IMR-90 (cell line): ENCODE data around the gene ITSN1.

ENCODE experiments used
- BHLHE40 ChIP-seq: fragments of 150-350 bp; IDR thresholded peaks from 2 replicates; pipeline ENCODE4 v1.6.1; 2016; ENCODE audit warnings: mild to moderate bottlenecking, low read depth, low read length
- CEBPB ChIP-seq: IDR thresholded peaks from 2 replicates; pipeline ENCODE4 v1.6.1; 2012; ENCODE audit warnings: low read depth, low read length, improper control_type of control experiment
- CHD1 ChIP-seq: IDR thresholded peaks from 2 replicates; pipeline ENCODE4 v1.6.1; 2012; ENCODE audit warnings: low read depth, low read length, improper control_type of control experiment
- FOS ChIP-seq: fragments of 150-350 bp; IDR thresholded peaks from 2 replicates; pipeline ENCODE4 v1.6.1; 2016; ENCODE audit warnings: low read depth, low read length
- MAZ ChIP-seq: IDR thresholded peaks from 2 replicates; pipeline ENCODE4 v1.6.1; 2012; ENCODE audit warnings: low read depth, mild to moderate bottlenecking, low read length, improper control_type of control experiment, moderate library complexity, borderline replicate concordance
- NFE2L2 ChIP-seq: fragments of 150-350 bp; IDR thresholded peaks from 2 replicates; pipeline ENCODE4 v1.6.1; 2016; ENCODE audit warnings: low read depth, mild to moderate bottlenecking, low read length
- POLR2A ChIP-seq: IDR thresholded peaks from 2 replicates; pipeline ENCODE4 v1.6.1; 2012; ENCODE audit warnings: mild to moderate bottlenecking, low read depth, low read length
- RAD21 ChIP-seq: IDR thresholded peaks from 2 replicates; pipeline ENCODE4 v1.6.1; 2012; ENCODE audit warnings: low read length, improper control_type of control experiment
- RCOR1 ChIP-seq: IDR thresholded peaks from 2 replicates; pipeline ENCODE4 v1.6.1; 2012; ENCODE audit warnings: mild to moderate bottlenecking, low read length, improper control_type of control experiment; ENCODE audit not compliant: insufficient replicate concordance
- RFX5 ChIP-seq: IDR thresholded peaks from 2 replicates; pipeline ENCODE4 v1.8.0; 2012; ENCODE audit warnings: low read depth, mild to moderate bottlenecking, low read length, moderate library complexity
- SMC3 ChIP-seq: fragments of 150-350 bp; IDR thresholded peaks from 2 replicates; pipeline ENCODE4 v1.6.1; 2016; ENCODE audit warnings: low read depth, mild to moderate bottlenecking, antibody characterized with exemption, low read length, moderate library complexity
- TF ChIP-seq, protein P1 (sequence below): conservative IDR thresholded peaks from 2 replicates; pipeline ENCODE4 v1.5.1; 2012; ENCODE audit warnings: mild to moderate bottlenecking, low read depth, low read length, improper control_type of control experiment
- TF ChIP-seq, protein P2 (sequence below): fragments of 150-350 bp; IDR thresholded peaks from 2 replicates; pipeline ENCODE4 v1.6.1; 2016; ENCODE audit warnings: low read depth, mild to moderate bottlenecking, low read length, moderate library complexity, borderline replicate concordance
- TF ChIP-seq, protein P3 (sequence below): fragments of 150-350 bp; IDR thresholded peaks from 2 replicates; pipeline ENCODE4 v1.6.1; 2017; ENCODE audit warnings: mild to moderate bottlenecking, antibody characterized with exemption, low read length, low read depth

DNA sequence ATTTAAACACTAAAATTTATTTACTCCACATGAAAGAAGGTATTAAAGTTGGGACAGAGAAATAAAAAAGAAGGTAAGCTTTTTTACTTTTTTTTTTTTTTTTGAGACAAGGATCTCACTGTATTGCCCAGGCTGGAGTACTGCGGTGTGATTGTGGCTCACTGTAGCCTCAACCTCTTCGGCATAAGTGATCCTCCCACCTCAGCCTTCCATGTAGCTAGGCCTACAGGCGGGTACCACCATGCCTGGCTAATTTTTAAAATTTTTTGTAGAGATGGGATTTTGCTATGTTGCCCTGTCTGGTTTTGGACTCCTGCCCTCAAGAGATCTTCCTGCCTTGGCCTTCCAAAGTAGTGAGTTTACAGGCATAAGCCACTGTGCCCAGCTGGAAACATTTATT is 106.6 kb downstream of the ITSN1 start:
- TF ChIP-seq POLR2A: no peak
- TF ChIP-seq, protein P1, sequence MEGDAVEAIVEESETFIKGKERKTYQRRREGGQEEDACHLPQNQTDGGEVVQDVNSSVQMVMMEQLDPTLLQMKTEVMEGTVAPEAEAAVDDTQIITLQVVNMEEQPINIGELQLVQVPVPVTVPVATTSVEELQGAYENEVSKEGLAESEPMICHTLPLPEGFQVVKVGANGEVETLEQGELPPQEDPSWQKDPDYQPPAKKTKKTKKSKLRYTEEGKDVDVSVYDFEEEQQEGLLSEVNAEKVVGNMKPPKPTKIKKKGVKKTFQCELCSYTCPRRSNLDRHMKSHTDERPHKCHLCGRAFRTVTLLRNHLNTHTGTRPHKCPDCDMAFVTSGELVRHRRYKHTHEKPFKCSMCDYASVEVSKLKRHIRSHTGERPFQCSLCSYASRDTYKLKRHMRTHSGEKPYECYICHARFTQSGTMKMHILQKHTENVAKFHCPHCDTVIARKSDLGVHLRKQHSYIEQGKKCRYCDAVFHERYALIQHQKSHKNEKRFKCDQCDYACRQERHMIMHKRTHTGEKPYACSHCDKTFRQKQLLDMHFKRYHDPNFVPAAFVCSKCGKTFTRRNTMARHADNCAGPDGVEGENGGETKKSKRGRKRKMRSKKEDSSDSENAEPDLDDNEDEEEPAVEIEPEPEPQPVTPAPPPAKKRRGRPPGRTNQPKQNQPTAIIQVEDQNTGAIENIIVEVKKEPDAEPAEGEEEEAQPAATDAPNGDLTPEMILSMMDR: no peak
- TF ChIP-seq RFX5: no peak
- no peak for TF ChIP-seq CEBPB
- TF ChIP-seq, protein P2, sequence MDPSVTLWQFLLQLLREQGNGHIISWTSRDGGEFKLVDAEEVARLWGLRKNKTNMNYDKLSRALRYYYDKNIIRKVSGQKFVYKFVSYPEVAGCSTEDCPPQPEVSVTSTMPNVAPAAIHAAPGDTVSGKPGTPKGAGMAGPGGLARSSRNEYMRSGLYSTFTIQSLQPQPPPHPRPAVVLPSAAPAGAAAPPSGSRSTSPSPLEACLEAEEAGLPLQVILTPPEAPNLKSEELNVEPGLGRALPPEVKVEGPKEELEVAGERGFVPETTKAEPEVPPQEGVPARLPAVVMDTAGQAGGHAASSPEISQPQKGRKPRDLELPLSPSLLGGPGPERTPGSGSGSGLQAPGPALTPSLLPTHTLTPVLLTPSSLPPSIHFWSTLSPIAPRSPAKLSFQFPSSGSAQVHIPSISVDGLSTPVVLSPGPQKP: no peak
- TF ChIP-seq NFE2L2: no peak
- TF ChIP-seq MAZ: no peak
- TF ChIP-seq RAD21: no peak
- TF ChIP-seq SMC3: no peak
- no peak for TF ChIP-seq FOS
- no peak for TF ChIP-seq RCOR1
- no peak for TF ChIP-seq CHD1
- TF ChIP-seq, protein P3, sequence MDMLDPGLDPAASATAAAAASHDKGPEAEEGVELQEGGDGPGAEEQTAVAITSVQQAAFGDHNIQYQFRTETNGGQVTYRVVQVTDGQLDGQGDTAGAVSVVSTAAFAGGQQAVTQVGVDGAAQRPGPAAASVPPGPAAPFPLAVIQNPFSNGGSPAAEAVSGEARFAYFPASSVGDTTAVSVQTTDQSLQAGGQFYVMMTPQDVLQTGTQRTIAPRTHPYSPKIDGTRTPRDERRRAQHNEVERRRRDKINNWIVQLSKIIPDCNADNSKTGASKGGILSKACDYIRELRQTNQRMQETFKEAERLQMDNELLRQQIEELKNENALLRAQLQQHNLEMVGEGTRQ: no peak
- TF ChIP-seq BHLHE40: no peak
